Measurements from ENCODE around the gene FXYD1. TPM values are rescaled to one million over a fixed set of nuclear protein-coding genes. Genes with fewer than 3 reads are reported as not detected.

FXYD1 gene
- polyA plus RNA-seq, 1 of the 3 experiments (the other 2 are of a cell fraction) = 0.12 TPM

- no peak for DNase-seq
- Histone ChIP-seq H3F3A (replicated peaks; ENCODE audit: insufficient read depth) (peaks cover 4% of the 10 kb centered on the region), H3K4me3 (ENCODE audit: low read depth in 2 of 2, low read length in 1 of 2) (no peak overlapping the region), H4K20me1 (ENCODE audit: insufficient read depth) (no peaks in the 10 kb centered on the region), H3K4me2 (no peak overlapping the region), H3K27ac (ENCODE audit: low read depth in 2 of 2, low read length in 1 of 2) (no peak overlapping the region), H3K4me1 (ENCODE audit: control insufficient read depth in 1 of 2, insufficient read depth in 2 of 2, low read depth in 1 of 2, low read length in 1 of 2) (peaks cover 0 to 8% of the 10 kb centered on the region in 2 experiments; a peak in 1 of 4 replicates), H3K9me2 (no peaks in the 10 kb centered on the region), H3K27me3 (ENCODE audit: insufficient read depth) (no peaks in the 10 kb centered on the region), H3K36me3 (replicated peaks in 1 of 2; ENCODE audit: control insufficient read depth in 1 of 2, insufficient read depth in 2 of 2, low read length in 1 of 2) (no peaks in the 10 kb centered on the region), H3K79me2 (ENCODE audit: insufficient read depth) (no peaks in the 10 kb centered on the region), H3K9me3 (no peaks in the 10 kb centered on the region), H3K9ac (no peak overlapping the region), H2AFZ (ENCODE audit: low read depth) (no peak overlapping the region)
- TF ChIP-seq GABPA (IDR thresholded peaks at IDR 0.05; ENCODE audit: low read depth) (no peak), TCF12 (IDR thresholded peaks at IDR 0.05) (no peak), POLR2AphosphoS5 (IDR thresholded peaks at IDR 0.05; ENCODE audit: low read depth, low read length) (no peak), GATA2 (CRISPR knock-in tag; IDR thresholded peaks at IDR 0.05) (no peak), ELF1 (IDR thresholded peaks at IDR 0.05) (no peak), FOSL2 (IDR thresholded peaks at IDR 0.05; ENCODE audit: borderline replicate concordance, low read depth) (no peak), RAD21 (IDR thresholded peaks at IDR 0.05; ENCODE audit: low read length) (no peak), MEF2A (IDR thresholded peaks at IDR 0.05; ENCODE audit: borderline replicate concordance, low read depth) (no peak), RCOR1 (IDR thresholded peaks at IDR 0.05; ENCODE audit: low read length) (no peak), NRF1 (IDR thresholded peaks at IDR 0.05; ENCODE audit: low read depth, low read length) (no peak), FOXM1 (IDR thresholded peaks at IDR 0.05; ENCODE audit: low read depth) (no peak), EZH2phosphoT487 (IDR thresholded peaks at IDR 0.05; ENCODE audit: borderline replicate concordance, low read depth) (no peak), PBX3 (IDR thresholded peaks at IDR 0.05) (no peak), IRF3 (IDR thresholded peaks at IDR 0.05; ENCODE audit: low read depth, low read length) (no peak), CHD2 (IDR thresholded peaks at IDR 0.05; ENCODE audit: low read length, partially characterized antibody) (no peak), NFIC (IDR thresholded peaks at IDR 0.05; ENCODE audit: borderline replicate concordance) (no peak), SMC3 (IDR thresholded peaks at IDR 0.05; ENCODE audit: low read depth, low read length) (no peak)
- TF ChIP-seq, protein P1, sequence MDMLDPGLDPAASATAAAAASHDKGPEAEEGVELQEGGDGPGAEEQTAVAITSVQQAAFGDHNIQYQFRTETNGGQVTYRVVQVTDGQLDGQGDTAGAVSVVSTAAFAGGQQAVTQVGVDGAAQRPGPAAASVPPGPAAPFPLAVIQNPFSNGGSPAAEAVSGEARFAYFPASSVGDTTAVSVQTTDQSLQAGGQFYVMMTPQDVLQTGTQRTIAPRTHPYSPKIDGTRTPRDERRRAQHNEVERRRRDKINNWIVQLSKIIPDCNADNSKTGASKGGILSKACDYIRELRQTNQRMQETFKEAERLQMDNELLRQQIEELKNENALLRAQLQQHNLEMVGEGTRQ (IDR thresholded peaks at IDR 0.05; ENCODE audit: borderline replicate concordance, low read depth, low read length) = no peak
- TF ChIP-seq, protein P2, sequence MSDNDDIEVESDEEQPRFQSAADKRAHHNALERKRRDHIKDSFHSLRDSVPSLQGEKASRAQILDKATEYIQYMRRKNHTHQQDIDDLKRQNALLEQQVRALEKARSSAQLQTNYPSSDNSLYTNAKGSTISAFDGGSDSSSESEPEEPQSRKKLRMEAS (IDR thresholded peaks at IDR 0.05; ENCODE audit: low read depth) = no peak
- TF ChIP-seq, protein P3, sequence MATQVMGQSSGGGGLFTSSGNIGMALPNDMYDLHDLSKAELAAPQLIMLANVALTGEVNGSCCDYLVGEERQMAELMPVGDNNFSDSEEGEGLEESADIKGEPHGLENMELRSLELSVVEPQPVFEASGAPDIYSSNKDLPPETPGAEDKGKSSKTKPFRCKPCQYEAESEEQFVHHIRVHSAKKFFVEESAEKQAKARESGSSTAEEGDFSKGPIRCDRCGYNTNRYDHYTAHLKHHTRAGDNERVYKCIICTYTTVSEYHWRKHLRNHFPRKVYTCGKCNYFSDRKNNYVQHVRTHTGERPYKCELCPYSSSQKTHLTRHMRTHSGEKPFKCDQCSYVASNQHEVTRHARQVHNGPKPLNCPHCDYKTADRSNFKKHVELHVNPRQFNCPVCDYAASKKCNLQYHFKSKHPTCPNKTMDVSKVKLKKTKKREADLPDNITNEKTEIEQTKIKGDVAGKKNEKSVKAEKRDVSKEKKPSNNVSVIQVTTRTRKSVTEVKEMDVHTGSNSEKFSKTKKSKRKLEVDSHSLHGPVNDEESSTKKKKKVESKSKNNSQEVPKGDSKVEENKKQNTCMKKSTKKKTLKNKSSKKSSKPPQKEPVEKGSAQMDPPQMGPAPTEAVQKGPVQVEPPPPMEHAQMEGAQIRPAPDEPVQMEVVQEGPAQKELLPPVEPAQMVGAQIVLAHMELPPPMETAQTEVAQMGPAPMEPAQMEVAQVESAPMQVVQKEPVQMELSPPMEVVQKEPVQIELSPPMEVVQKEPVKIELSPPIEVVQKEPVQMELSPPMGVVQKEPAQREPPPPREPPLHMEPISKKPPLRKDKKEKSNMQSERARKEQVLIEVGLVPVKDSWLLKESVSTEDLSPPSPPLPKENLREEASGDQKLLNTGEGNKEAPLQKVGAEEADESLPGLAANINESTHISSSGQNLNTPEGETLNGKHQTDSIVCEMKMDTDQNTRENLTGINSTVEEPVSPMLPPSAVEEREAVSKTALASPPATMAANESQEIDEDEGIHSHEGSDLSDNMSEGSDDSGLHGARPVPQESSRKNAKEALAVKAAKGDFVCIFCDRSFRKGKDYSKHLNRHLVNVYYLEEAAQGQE (IDR thresholded peaks at IDR 0.05; ENCODE audit: low read depth, low read length) = no peak
- POLR2A ChIA-PET = no interaction called here
- CTCF ChIA-PET = interaction anchor here (0.8 to 1.9 kb wide), 9 partner anchors 13 to 67 kb away, joined by 3 to 10 read pairs (median 4); partner anchors contain the start of gene LGI4
- WGBS (ENCODE audit: low lambda C conversion rate) = 77% methylated on average over 9 of the region's 9 CpGs
Measured at GRCh38 chr19:35110974-35111373, 27.6 kb upstream of the FXYD1 start.

All from SK-N-SH (cell line).